GM12872 (cell line): Measurements from ENCODE around the gene MYOM1.

Experiments
- TF ChIP-seq, protein P1 (sequence below): IDR thresholded peaks from 3 replicates; pipeline ENCODE4 v1.5.1; 2011; ENCODE audit warnings: low read depth, mild to moderate bottlenecking, low read length, moderate library complexity; ENCODE audit not compliant: insufficient read depth

The MYOM1 gene

DNA sequence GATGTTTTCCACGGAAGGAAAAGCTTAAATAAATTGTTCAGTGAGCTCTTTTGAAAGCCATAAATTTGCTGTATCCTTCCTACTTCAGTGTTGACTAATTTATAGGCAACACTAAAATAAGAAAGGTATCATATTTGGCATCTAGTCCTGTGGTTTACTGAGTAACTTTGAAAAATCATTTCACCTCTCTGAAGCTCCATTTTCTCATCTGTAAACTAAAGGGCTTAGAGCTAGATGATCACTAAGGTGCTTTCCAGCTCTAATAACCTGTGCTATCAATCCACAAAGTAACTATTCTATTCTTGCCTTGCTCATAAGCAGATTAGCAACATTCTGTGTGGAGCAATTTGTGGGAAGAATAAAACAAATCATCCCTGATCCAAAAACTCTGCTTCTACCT, 3.6 kb upstream of the MYOM1 start:
- TF ChIP-seq, protein P1, sequence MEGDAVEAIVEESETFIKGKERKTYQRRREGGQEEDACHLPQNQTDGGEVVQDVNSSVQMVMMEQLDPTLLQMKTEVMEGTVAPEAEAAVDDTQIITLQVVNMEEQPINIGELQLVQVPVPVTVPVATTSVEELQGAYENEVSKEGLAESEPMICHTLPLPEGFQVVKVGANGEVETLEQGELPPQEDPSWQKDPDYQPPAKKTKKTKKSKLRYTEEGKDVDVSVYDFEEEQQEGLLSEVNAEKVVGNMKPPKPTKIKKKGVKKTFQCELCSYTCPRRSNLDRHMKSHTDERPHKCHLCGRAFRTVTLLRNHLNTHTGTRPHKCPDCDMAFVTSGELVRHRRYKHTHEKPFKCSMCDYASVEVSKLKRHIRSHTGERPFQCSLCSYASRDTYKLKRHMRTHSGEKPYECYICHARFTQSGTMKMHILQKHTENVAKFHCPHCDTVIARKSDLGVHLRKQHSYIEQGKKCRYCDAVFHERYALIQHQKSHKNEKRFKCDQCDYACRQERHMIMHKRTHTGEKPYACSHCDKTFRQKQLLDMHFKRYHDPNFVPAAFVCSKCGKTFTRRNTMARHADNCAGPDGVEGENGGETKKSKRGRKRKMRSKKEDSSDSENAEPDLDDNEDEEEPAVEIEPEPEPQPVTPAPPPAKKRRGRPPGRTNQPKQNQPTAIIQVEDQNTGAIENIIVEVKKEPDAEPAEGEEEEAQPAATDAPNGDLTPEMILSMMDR = no peak

DNA sequence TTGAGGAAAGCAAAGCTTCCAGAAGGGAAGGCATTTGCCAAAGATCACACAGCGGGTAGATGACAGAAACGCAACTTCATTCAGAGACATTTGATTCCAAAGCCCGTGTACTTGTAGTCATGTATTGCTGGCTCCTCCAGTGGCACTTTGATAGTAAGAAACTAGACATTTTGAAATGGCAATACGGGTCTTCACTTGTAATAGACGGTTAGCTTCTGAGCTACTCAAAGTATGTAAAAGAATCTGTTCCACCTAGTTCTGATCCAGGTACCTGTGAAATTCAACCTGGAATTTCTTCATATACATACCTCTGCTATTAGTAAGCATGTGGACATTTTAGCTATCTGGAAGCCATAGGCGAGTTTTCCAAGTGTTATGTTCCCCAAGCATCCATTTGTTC, 1.7 kb upstream of the MYOM1 start:
- TF ChIP-seq, protein P1 = no peak

DNA sequence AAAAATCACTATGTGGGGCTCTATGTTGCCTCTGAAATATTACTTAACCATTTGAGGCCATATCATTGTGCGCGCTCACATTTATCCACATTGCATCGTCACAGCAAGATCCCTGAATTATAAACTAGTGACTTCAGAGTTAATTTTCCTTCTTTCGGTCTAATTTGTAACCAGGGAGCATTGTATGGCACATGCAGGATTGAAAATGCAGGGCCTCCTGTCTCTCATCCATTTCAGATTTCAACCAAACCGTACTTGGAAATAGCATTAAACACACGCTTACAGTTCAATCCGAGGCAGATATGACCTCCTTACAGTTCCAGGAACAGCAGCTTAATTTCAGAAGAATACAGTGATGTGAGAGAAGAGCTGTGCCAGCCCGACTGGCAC, 532 bp downstream of the MYOM1 start:
- TF ChIP-seq, protein P1 = no peak

DNA sequence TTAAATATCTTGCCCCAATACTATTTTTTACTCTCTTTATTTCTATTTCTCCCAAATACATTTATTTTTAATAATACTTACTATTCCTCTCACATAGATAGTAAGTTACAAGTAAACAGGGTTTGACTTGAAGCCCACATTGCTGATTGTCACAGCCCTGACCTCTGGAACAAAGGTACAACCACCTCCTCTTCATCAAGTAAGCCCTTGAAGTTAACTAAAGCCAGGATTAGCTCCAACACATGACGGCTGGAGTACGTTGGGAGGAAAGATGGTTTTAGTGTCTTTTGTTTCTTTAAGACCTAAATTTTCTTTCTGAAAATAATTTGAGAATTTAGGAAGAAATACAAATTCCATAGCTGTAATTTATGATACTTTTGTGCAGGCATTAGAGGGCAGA, 949 bp downstream of the MYOM1 start:
- TF ChIP-seq, protein P1 = no peak

DNA sequence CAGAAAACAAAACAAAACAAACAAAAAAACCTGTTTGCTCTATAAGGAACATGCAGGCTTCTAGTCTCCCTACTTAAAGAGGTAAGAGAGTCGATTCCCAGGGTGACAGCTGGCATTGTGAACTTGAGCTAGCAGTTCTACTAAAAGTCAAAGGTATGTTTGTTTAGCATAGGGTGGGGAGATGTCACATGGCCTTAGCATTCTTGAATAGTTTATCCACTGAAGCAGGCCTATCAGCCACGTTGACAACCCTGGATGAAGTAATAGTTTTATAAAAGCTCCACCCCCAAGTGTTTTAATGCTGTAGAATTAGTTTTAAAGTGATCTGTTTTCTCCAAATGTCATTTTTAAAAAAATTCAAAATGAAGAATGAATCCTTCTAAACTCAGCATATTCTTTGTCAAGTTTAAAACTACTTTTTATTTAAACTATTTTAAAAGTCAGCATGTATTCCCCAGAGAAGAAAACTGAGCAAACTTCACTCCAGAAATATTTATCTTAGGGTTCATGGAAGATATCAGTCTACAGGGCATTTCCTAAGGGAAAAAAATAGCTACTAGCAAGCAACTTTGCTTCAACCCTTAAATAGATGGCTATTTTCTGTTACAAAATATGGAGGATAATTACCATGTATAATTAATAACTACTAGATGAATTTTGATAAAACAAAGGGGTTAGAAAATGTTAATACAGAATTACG, 1.7 kb downstream of the MYOM1 start:
- TF ChIP-seq, protein P1 = no peak

DNA sequence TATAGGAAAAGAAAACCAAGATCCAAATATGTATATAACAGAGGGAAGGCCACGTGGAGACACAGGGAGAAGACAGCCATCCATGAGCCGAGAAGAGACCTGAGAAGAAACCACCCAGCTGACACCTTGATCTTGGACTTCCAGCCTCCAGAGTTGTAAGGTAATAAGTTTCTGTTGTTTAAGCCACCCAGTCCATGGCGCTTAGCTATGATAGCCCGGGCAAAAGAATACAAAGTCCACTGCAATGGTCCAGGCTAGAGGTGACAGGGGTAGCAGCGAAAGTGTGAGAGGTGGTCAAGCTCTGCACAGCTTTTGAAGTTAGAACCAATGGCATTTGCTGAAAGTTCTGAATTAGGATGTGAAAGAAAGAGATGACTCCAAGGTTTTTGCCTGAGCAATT, 2.8 kb downstream of the MYOM1 start:
- TF ChIP-seq, protein P1 = no peak

DNA sequence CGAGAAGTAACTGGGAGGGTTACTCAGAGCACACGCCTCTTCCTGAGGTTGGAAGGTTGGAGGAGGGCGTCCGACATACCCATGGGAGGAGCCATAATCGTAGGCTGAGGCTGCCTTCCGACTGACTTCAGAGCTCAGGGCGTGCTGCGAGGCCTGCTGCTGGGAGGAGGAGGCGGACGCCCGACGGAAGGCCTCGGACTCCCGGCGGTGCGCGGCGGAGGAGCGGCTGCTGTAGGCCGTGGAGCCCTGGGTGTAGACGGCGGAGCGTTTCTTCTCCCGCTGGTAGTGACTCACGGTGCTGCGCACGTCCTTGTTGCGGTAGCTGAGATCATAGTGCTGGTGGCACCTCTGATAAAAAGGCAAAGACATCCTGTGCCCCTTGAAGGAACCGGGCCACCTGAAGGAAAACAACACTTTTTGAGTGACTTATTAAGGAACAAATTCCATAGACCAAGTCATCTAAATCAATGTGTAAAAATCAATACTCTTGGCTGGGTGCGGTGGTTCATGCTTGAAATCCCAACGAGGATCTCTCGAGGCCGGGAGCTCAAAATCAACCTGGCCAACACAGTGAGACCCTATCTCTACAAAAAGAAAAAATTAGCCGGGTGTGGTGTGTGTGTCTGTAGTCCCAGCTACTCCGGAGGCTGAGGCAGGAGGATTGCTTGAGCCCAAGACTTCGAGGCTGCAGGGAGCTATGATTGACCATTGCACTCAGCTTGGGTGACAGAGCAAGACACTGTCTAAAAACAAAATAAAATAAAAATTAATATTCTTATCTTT, 4.7 kb downstream of the MYOM1 start:
- TF ChIP-seq, protein P1 = no peak
